ENCODE measurements around the gene CMTM8.
A peak's percentile ranks its signal among the peaks of the same experiment; 100 is the strongest.

The CMTM8 gene

GRCh38 chr3:32325927-32326326 is 87.4 kb downstream of the CMTM8 start:
- ChIA-PET CTCF (interaction anchor here (1.4 to 1.5 kb wide), 2 partner anchors 14 to 38 kb away, joined by 3 to 5 read pairs; no protein-coding TSS in a partner anchor), POLR2A (no interaction called here)
- TF ChIP-seq CTCF (IDR thresholded peaks at IDR 0.05; ENCODE audit: control extremely low read depth, extremely low read depth, low read depth, missing control alignments), result no peak
- no peak for DNase-seq (ENCODE audit: extremely low spot score)

- DNase-seq (ENCODE audit: extremely low spot score), result no peak
- CTCF ChIA-PET, result no interaction called here
- POLR2A ChIA-PET, result no interaction called here
- TF ChIP-seq CTCF (IDR thresholded peaks at IDR 0.05; ENCODE audit: control extremely low read depth, extremely low read depth, low read depth, missing control alignments), result no peak
Observed at GRCh38 chr3:32326795-32327194, 88.3 kb downstream of the CMTM8 start.

GRCh38 chr3:32334675-32335074 is 96.2 kb downstream of the CMTM8 start:
- POLR2A ChIA-PET, result no interaction called here
- DNase-seq (ENCODE audit: extremely low spot score), result peak; percentile 52
- peak; percentile 48 for TF ChIP-seq CTCF (IDR thresholded peaks at IDR 0.05; ENCODE audit: control extremely low read depth, extremely low read depth, low read depth, missing control alignments)
- CTCF ChIA-PET, result interaction anchor here (0.8 to 3.0 kb wide), 3 partner anchors 30 to 41 kb away, joined by 3 to 17 read pairs (median 4); no protein-coding TSS in a partner anchor

- ChIA-PET CTCF (interaction anchor here (3.0 kb wide), 1 partner anchor 39 kb away, joined by 17 read pairs; no protein-coding TSS in a partner anchor), POLR2A (no interaction called here)
- no peak for DNase-seq (ENCODE audit: extremely low spot score)
- no peak for TF ChIP-seq CTCF (IDR thresholded peaks at IDR 0.05; ENCODE audit: control extremely low read depth, extremely low read depth, low read depth, missing control alignments)
Observed at GRCh38 chr3:32335365-32336112, 97.1 kb downstream of the CMTM8 start.

- POLR2A ChIA-PET, result no interaction called here
- TF ChIP-seq CTCF (IDR thresholded peaks at IDR 0.05; ENCODE audit: control extremely low read depth, extremely low read depth, low read depth, missing control alignments), result no peak
- DNase-seq (ENCODE audit: extremely low spot score), result no peak
- CTCF ChIA-PET, result interaction anchor here (3.0 kb wide), 1 partner anchor 39 kb away, joined by 17 read pairs; no protein-coding TSS in a partner anchor
Observed at GRCh38 chr3:32336113-32336498, 97.6 kb downstream of the CMTM8 start.

GRCh38 chr3:32337505-32337904 is 99.0 kb downstream of the CMTM8 start:
- no peak for TF ChIP-seq CTCF (IDR thresholded peaks at IDR 0.05; ENCODE audit: control extremely low read depth, extremely low read depth, low read depth, missing control alignments)
- DNase-seq (ENCODE audit: extremely low spot score), result no peak
- CTCF ChIA-PET, result no interaction called here
- POLR2A ChIA-PET, result no interaction called here

Data from GM10248 (cell line).